ENCODE results near the gene MKI67. TPM values are rescaled to one million over a fixed set of nuclear protein-coding genes. Genes with fewer than 3 reads are reported as not detected.
A peak's percentile ranks its signal among the peaks of the same experiment; 100 is the strongest.
"Not testable (repeated sequence)": the region's sequence is repeated elsewhere in the genome, so short reads cannot be mapped to it uniquely, and the experiment has no call there.

The MKI67 gene
- total and polyA plus RNA-seq, 7 experiments from 2014 or later = 0.05 to 219 (median 0.20) TPM

GRCh38 chr10:128096486-128097199 is 29.6 kb downstream of the MKI67 start:
- H3K9me3 ChIP-seq (ENCODE audit: control insufficient read depth in 2 of 3, low read length in 3 of 3) = no peaks in the 10 kb centered on the region
- Mint-ChIP-seq H3K4me1 (peaks cover 12 to 47% (median 20%) of the 10 kb centered on the region in 7 donors), H3K36me3 (peaks cover 0 to 25% (median 0%) of the 10 kb centered on the region in 5 donors), H3K4me3 (peak overlapping the region in 4 of 10 donors; percentile 23 to 69 (median 48)), H3K27me3 (no peaks in the 10 kb centered on the region), H3K27ac (peak overlapping the region in 1 of 9 donors; percentile 79), H3K9me3 (no peaks in the 10 kb centered on the region)
- no peak overlapping the region for H3K27ac ChIP-seq (ENCODE audit: low read depth, low read length)
- no peaks in the 10 kb centered on the region for H3K36me3 ChIP-seq (ENCODE audit: control insufficient read depth in 2 of 3, insufficient read depth in 3 of 3, low read length in 3 of 3)
- intact Hi-C loops (cut with micrococcal nuclease) = loop anchor here in 1 of 2 donors (2.0 kb wide), 1 partner anchor 30 kb away; the partner anchor contains the start of gene MKI67
- H3K4me3 ChIP-seq (ENCODE audit: low read length) = no peak overlapping the region
- ATAC-seq (no peak), DNase-seq (no peak)
- H3K27me3 ChIP-seq (ENCODE audit: control insufficient read depth in 2 of 2, insufficient read depth in 2 of 2, low read length in 2 of 2) = no peaks in the 10 kb centered on the region
- CTCF ChIA-PET = no interaction called here
- POLR2A ChIA-PET = interaction anchor here (0.6 kb wide), 1 partner anchor 62 kb away, joined by 4 read pairs; no protein-coding TSS in a partner anchor
- peaks cover 9 to 25% of the 10 kb centered on the region in 2 donors for H3K4me1 ChIP-seq (ENCODE audit: control insufficient read depth in 2 of 2, insufficient read depth in 2 of 2, low read length in 2 of 2)

GRCh38 chr10:128095753-128096469 is 30.3 kb downstream of the MKI67 start:
- H3K36me3 ChIP-seq (ENCODE audit: control insufficient read depth in 2 of 3, insufficient read depth in 3 of 3, low read length in 3 of 3) = no peaks in the 10 kb centered on the region
- H3K4me1 Mint-ChIP-seq = peaks cover 12 to 41% (median 13%) of the 10 kb centered on the region in 7 donors
- peak overlapping the region in 1 of 9 donors; percentile 83 for H3K27ac Mint-ChIP-seq
- peaks cover 9 to 25% of the 10 kb centered on the region in 2 donors for H3K4me1 ChIP-seq (ENCODE audit: control insufficient read depth in 2 of 2, insufficient read depth in 2 of 2, low read length in 2 of 2)
- peak overlapping the region in 4 of 10 donors; percentile 23 to 69 (median 48) for H3K4me3 Mint-ChIP-seq
- H3K36me3 Mint-ChIP-seq = peaks cover 0 to 22% (median 0%) of the 10 kb centered on the region in 5 donors
- no peaks in the 10 kb centered on the region for H3K9me3 Mint-ChIP-seq
- DNase-seq (no peak), ATAC-seq (peak; percentile 64)
- no peak overlapping the region for H3K27ac ChIP-seq (ENCODE audit: low read depth, low read length)
- CTCF ChIA-PET = interaction anchor here (1.0 kb wide), 1 partner anchor 61 kb away, joined by 3 read pairs; no protein-coding TSS in a partner anchor
- H3K27me3 ChIP-seq (ENCODE audit: control insufficient read depth in 2 of 2, insufficient read depth in 2 of 2, low read length in 2 of 2) = no peaks in the 10 kb centered on the region
- POLR2A ChIA-PET = interaction anchor here (0.6 kb wide), 1 partner anchor 61 kb away, joined by 4 read pairs; no protein-coding TSS in a partner anchor
- no peaks in the 10 kb centered on the region for H3K9me3 ChIP-seq (ENCODE audit: control insufficient read depth in 2 of 3, low read length in 3 of 3)
- intact Hi-C loops (cut with micrococcal nuclease) = loop anchor here in 1 of 2 donors (2.0 kb wide), 1 partner anchor 31 kb away; the partner anchor contains the start of gene MKI67
- H3K27me3 Mint-ChIP-seq = no peaks in the 10 kb centered on the region
- H3K4me3 ChIP-seq (ENCODE audit: low read length) = peak overlapping the region; percentile 2

- Mint-ChIP-seq H3K9me3 (no peaks in the 10 kb centered on the region), H3K4me1 (peaks cover 12 to 38% (median 13%) of the 10 kb centered on the region in 7 donors), H3K4me3 (peak overlapping the region in 2 of 10 donors; percentile 50 to 69), H3K27ac (peak overlapping the region in 3 of 9 donors; percentile 33 to 83 (median 45)), H3K36me3 (peaks cover 0 to 20% (median 0%) of the 10 kb centered on the region in 5 donors), H3K27me3 (no peaks in the 10 kb centered on the region)
- peaks cover 9 to 25% of the 10 kb centered on the region in 2 donors for H3K4me1 ChIP-seq (ENCODE audit: control insufficient read depth in 2 of 2, insufficient read depth in 2 of 2, low read length in 2 of 2)
- peak overlapping the region; percentile 8 for H3K4me3 ChIP-seq (ENCODE audit: low read length)
- peak; percentile 87 for ATAC-seq
- DNase-seq = peak in 2 of 9 donors; percentile 14 to 47
- POLR2A ChIA-PET = no interaction called here
- H3K36me3 ChIP-seq (ENCODE audit: control insufficient read depth in 2 of 3, insufficient read depth in 3 of 3, low read length in 3 of 3) = no peaks in the 10 kb centered on the region
- CTCF ChIA-PET = interaction anchor here (1.0 kb wide), 1 partner anchor 60 kb away, joined by 3 read pairs; no protein-coding TSS in a partner anchor
- intact Hi-C loops (cut with micrococcal nuclease) = no loop called here
- H3K27ac ChIP-seq (ENCODE audit: low read depth, low read length) = no peak overlapping the region
- no peaks in the 10 kb centered on the region for H3K27me3 ChIP-seq (ENCODE audit: control insufficient read depth in 2 of 2, insufficient read depth in 2 of 2, low read length in 2 of 2)
- H3K9me3 ChIP-seq (ENCODE audit: control insufficient read depth in 2 of 3, low read length in 3 of 3) = no peaks in the 10 kb centered on the region
Observed at GRCh38 chr10:128095027-128095752, 31.0 kb downstream of the MKI67 start.

GRCh38 chr10:128094596-128094995 is 31.6 kb downstream of the MKI67 start:
- H3K9me3 ChIP-seq (ENCODE audit: control insufficient read depth in 2 of 3, low read length in 3 of 3); POLR2A ChIA-PET; DNase-seq; H3K9me3 Mint-ChIP-seq; H3K27me3 Mint-ChIP-seq; intact Hi-C loops (cut with micrococcal nuclease); H3K36me3 ChIP-seq (ENCODE audit: control insufficient read depth in 2 of 3, insufficient read depth in 3 of 3, low read length in 3 of 3); H3K27ac Mint-ChIP-seq; CTCF ChIA-PET; H3K27me3 ChIP-seq (ENCODE audit: control insufficient read depth in 2 of 2, insufficient read depth in 2 of 2, low read length in 2 of 2); H3K4me3 ChIP-seq (ENCODE audit: low read length); H3K27ac ChIP-seq (ENCODE audit: low read depth, low read length); ATAC-seq: not testable (repeated sequence)
- H3K4me1 Mint-ChIP-seq = peaks cover 12 to 38% (median 13%) of the 10 kb centered on the region in 7 donors
- H3K4me3 Mint-ChIP-seq = peak overlapping the region in 1 of 10 donors; percentile 69
- H3K4me1 ChIP-seq (ENCODE audit: control insufficient read depth in 2 of 2, insufficient read depth in 2 of 2, low read length in 2 of 2) = peaks cover 9 to 25% of the 10 kb centered on the region in 2 donors
- H3K36me3 Mint-ChIP-seq = peaks cover 0 to 17% (median 0%) of the 10 kb centered on the region in 5 donors

- H3K9me3 ChIP-seq (ENCODE audit: control insufficient read depth in 2 of 3, low read length in 3 of 3) = no peaks in the 10 kb centered on the region
- Mint-ChIP-seq H3K27me3 (no peaks in the 10 kb centered on the region), H3K4me1 (peaks cover 9 to 34% (median 13%) of the 10 kb centered on the region in 7 donors), H3K27ac (no peak overlapping the region), H3K9me3 (no peaks in the 10 kb centered on the region), H3K4me3 (no peak overlapping the region), H3K36me3 (peaks cover 0 to 9% (median 0%) of the 10 kb centered on the region in 5 donors)
- DNase-seq = no peak
- POLR2A ChIA-PET = no interaction called here
- CTCF ChIA-PET = no interaction called here
- intact Hi-C loops (cut with micrococcal nuclease) = no loop called here
- no peaks in the 10 kb centered on the region for H3K27me3 ChIP-seq (ENCODE audit: control insufficient read depth in 2 of 2, insufficient read depth in 2 of 2, low read length in 2 of 2)
- H3K4me3 ChIP-seq (ENCODE audit: low read length) = no peak overlapping the region
- H3K4me1 ChIP-seq (ENCODE audit: control insufficient read depth in 2 of 2, insufficient read depth in 2 of 2, low read length in 2 of 2) = peaks cover 9 to 25% of the 10 kb centered on the region in 2 donors
- ATAC-seq = no peak
- H3K36me3 ChIP-seq (ENCODE audit: control insufficient read depth in 2 of 3, insufficient read depth in 3 of 3, low read length in 3 of 3) = no peaks in the 10 kb centered on the region
- no peak overlapping the region for H3K27ac ChIP-seq (ENCODE audit: low read depth, low read length)
Observed at GRCh38 chr10:128092454-128092853, 33.8 kb downstream of the MKI67 start.

- POLR2A ChIA-PET = no interaction called here
- Mint-ChIP-seq H3K27ac (peak overlapping the region in 1 of 9 donors; percentile 25), H3K27me3 (no peaks in the 10 kb centered on the region), H3K36me3 (peaks cover 0 to 5% (median 0%) of the 10 kb centered on the region in 5 donors), H3K4me1 (peaks cover 8 to 27% (median 13%) of the 10 kb centered on the region in 7 donors), H3K4me3 (no peak overlapping the region), H3K9me3 (no peaks in the 10 kb centered on the region)
- peaks cover 9 to 18% of the 10 kb centered on the region in 2 donors for H3K4me1 ChIP-seq (ENCODE audit: control insufficient read depth in 2 of 2, insufficient read depth in 2 of 2, low read length in 2 of 2)
- no peak overlapping the region for H3K27ac ChIP-seq (ENCODE audit: low read depth, low read length)
- H3K4me3 ChIP-seq (ENCODE audit: low read length) = no peak overlapping the region
- no peaks in the 10 kb centered on the region for H3K36me3 ChIP-seq (ENCODE audit: control insufficient read depth in 2 of 3, insufficient read depth in 3 of 3, low read length in 3 of 3)
- CTCF ChIA-PET = no interaction called here
- DNase-seq (no peak), ATAC-seq (no peak)
- H3K27me3 ChIP-seq (ENCODE audit: control insufficient read depth in 2 of 2, insufficient read depth in 2 of 2, low read length in 2 of 2) = no peaks in the 10 kb centered on the region
- H3K9me3 ChIP-seq (ENCODE audit: control insufficient read depth in 2 of 3, low read length in 3 of 3) = no peaks in the 10 kb centered on the region
- intact Hi-C loops (cut with micrococcal nuclease) = no loop called here
Observed at GRCh38 chr10:128091636-128092210, 34.5 kb downstream of the MKI67 start.
